Stimulated activated CD8-positive, alpha-beta memory T cell treated with anti-CD3 and anti-CD28 coated beads, Interleukin-15, amount 100 ng/mL, for 48 hours (primary cell): ENCODE results near the gene STPG4.
"Not testable (repeated sequence)": the region's sequence is repeated elsewhere in the genome, so short reads cannot be mapped to it uniquely, and the experiment has no call there.

Experiments
- DNase-seq, 2 donors: peaks; one replicate each; pipeline ENCODE4 v3.0.0-alpha.2; 2020; ENCODE audit warnings: low read depth in 2 of 2

The STPG4 gene

DNA sequence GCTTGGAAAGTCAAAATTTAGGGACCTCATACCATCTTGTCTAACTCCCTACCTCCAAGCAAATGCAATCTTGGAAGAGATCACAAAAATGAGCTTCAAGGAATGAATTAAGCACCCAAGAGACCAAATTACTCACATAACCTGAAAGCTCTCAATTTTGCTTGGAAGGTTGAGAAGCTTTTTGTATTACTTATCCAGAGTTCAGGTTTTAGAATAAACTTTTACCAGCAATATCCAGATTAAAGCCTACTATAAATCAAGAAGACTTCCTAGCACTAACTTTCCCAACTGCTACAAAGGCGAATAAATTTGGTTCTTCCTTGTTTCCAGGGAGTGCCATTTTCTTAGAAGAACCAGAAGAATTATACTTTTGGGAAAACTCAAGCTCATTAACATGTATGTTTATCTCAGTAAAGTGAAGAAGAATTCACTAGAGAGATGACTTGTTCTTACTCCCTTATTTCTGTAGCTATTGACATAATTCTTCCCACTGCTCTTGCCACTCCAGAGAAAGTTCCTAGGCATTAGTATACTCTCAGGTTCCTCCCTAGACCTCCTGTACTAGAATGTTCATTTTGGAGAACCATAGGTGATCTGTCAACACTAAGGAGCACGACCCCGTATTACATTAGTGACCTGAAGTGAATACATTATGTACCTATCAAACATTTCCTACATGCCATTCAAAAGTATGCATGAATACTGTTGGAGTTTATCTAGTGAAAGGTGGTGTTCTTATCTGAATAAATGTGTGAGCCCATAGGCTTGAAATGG is 18.0 kb upstream of the STPG4 start:
- DNase-seq = no peak

GRCh38 chr2:47172156-47172921 is 17.2 kb upstream of the STPG4 start:
- DNase-seq = no peak

DNA sequence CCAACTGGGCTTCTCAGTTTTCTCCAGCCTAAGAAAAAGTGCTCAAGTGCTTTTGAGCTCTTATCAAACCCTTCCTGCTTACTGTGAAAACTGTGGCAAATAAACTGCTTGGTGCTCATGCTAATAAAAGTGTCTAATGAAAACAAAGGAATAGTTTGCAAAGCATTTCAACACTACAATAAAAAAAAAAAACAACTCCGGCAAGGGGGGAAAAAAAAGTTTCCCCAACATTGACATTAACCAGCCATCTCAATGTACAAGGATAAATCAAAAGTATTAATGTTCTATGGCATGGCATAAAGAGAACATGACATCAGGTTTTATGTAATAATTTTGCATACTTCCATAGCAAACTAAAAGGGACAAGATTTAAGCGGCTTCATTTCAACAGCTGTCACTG is 14.7 kb upstream of the STPG4 start:
- no peak for DNase-seq

DNA sequence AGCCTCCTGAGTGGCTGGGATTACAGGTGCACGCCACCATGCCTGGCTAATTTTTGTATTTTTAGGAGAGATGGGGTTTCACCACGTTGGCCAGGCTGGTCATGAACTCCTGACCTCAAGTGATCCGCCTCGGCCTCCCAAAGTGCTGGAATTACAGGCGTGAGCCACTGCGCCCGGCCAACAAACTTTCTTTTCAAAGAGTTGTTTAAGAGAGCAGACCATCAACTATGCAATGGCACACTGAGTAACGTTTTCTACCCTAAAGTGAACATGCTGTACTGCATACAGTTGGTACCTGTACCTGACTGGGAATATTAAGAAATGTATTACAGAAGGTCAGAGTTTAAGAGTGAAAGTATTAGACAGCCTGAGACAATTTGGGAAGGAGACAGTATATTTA is 13.8 kb upstream of the STPG4 start:
- not testable (repeated sequence) for DNase-seq

DNA sequence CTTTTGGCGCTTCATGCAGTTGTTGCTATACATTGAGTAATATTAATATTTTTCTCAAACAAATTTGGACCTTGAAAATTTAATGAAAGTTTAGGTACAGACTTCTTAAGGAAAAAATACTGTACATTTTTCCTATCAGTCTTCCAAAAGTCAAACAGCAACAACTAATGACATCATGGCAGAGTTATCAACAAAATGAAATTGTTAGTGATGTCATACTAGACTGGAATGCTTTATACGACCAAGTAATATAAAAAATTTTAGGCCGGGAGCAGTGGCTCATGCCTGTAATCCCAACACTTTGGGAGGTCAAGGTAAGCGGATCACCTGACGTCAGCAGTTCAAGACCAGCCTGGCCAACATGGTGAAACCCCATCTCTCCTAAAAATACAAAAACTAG is 12.0 kb upstream of the STPG4 start:
- no peak for DNase-seq

DNA sequence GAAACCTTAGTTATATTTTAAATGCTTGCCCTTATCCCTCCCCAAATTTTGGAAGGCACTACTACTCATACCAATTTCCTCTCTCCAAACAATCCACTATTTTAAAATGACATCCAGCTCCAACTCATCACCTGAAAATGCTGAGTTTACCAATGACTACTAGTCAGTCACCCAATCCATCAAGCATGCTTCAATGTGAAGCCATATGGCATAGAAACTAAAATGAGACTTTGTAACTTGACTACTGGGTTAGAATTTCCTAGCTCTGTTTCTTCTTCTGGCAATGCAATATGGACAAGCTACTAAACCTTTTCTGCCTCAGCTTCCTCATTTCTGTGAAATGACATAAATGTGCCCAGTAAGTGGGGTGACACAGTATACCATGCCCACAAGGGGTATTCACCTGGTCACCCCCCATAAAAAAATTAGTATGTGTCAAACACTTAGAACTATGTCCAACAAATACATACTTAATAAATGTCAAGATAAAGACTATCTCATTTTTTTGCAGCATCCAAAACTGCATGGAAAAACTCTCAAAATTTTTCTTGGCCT is 10.0 kb upstream of the STPG4 start:
- DNase-seq = no peak

- DNase-seq = no peak
These were observed 7.7 kb upstream of the STPG4 start for GRCh38 chr2:47162780-47163179.

GRCh38 chr2:47161475-47161874 is 6.4 kb upstream of the STPG4 start:
- DNase-seq = no peak

DNA sequence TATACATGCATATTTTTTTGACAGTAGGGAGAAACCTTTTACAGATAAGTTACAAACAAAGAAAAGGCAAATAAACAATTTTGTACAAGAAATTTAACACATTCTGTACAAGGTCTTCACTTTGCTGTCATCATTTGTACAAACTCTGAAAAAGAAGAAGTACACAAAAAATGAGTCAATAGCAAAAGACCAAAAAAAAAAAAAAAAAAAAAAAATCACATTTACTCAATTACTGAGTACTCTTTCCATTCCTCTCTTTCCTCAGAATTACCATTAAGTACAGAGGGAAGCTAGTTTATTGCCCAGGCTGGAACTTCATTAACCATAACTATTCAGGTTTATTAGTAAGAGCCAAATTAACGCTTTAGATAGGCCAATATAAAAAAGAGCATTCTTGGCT is 5.6 kb upstream of the STPG4 start:
- DNase-seq = no peak

GRCh38 chr2:47160211-47160610 is 5.1 kb upstream of the STPG4 start:
- no peak for DNase-seq

- no peak for DNase-seq
These were observed 4.5 kb upstream of the STPG4 start for GRCh38 chr2:47159627-47160026.

DNA sequence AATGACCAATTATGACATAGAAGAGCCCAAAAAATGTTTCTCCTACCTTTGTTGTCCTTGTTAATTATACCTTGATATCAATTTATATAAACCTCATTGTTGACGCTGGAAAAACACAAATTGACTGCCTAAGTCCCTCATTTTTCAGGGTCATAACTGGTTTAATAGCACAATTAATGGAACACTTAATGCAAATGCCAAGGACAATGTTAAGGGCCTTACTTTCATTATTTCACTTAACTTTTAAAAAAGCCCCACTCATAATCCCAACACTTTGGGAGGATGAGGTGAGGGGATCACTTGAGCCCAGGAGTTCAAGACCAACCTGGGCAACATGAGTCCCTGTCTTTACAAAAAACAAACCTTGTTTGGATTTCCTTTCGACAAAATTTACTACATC is 3.5 kb upstream of the STPG4 start:
- no peak for DNase-seq

GRCh38 chr2:47152803-47153202 is 2.3 kb downstream of the STPG4 start:
- DNase-seq = no peak

DNA sequence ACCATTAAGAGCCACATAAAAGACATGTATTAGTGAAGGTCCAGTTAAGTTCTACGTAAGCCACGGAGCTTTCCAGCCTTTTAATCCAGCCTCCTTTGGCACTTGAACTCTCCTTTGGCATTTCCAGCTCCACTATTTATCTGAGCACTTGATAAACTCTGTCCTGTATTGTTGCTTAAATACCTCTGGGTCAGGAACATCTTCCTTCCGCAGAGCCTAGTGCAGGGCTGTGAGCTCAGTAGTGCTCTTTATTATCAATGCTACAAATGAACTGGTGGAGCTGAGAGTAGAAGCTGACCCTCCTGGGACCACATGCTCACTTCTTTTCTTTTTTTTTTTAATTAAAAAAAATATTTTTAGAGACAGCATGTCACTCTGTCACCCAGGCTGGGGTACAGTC is 4.9 kb downstream of the STPG4 start:
- no peak for DNase-seq

DNA sequence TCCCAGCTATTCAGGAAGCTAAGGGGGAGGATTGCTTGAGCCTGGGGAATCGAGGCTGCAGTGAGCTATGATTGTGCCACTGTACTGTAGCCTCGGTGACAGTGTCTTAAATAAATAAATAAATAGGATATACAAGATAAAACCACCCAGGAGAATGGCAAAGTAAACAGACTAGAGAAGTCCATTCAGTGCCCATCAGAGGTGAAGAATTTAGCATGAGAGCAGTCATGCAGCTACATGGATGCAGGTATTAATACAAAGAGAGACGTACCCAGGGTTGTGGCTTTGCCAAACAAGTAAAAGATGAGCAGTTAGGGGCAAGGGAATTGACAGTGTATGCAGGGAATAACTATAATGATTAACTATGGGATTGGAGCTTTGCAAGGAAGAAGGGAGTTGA is 8.1 kb downstream of the STPG4 start:
- DNase-seq = no peak

DNA sequence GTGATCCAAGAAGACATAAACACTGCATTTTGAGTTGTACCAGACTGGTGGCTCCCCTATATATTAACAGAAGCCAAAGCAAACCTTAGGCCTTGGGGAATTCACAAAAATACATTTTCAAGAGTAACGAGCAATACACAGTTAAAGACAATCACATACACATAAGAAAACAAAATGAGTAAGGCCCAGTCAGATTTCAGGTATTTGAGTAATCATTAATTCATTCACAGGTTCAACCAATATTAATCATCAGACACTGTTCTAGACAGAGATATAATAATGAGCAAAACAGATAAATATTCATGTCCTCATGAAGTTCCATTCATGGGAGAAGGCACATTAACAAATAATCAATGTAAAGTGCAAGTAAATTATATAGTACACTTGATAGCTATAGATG is 9.6 kb downstream of the STPG4 start:
- DNase-seq = no peak

- no peak for DNase-seq
These were observed 13.6 kb downstream of the STPG4 start for GRCh38 chr2:47141520-47141919.

- no peak for DNase-seq
These were observed 20.6 kb downstream of the STPG4 start for GRCh38 chr2:47134386-47135090.

DNA sequence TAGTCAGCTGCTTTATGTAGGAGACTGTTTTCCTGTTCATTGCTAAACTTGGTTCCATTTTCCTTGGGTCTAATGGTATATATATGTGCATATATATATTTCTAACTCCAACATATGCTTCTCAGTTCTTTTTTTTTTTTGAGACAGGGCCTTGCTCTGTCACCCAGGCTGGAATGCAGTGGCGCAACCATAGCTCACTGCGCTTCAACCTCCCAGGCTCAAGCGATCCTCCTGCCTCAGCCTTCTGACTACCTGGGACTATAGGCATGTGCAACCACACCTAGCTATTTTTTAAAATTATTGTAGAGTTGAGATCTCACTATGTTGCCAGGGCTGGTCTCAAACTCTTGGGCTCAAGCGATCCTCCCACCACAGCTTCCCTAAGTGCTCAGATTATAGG is 22.1 kb downstream of the STPG4 start:
- DNase-seq = no peak

DNA sequence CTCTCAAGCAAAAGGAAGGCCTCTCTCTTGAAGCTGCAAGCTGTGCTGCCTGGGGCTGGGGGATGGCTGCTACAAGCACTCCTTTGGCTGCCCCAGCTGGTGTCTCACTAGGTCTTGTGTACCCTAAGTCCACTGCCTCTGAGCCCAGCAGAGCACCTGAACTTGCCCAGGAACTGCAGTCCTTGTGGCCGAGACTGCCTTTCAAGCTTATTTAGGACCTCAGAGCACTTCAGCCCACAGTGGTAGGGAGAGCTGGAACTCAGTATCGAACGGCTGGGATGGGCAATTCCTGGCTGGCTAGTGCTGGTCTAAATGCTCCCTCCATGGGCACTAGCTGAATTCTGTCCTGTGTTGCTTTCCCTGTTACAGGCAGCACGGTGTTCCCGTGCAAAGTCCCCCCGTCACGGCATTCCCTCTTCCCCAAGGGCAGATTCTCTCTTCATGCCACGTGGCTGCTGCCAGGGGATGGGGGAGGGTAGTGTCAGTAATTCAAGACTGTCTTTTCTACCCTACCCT is 25.9 kb downstream of the STPG4 start:
- DNase-seq = no peak

DNA sequence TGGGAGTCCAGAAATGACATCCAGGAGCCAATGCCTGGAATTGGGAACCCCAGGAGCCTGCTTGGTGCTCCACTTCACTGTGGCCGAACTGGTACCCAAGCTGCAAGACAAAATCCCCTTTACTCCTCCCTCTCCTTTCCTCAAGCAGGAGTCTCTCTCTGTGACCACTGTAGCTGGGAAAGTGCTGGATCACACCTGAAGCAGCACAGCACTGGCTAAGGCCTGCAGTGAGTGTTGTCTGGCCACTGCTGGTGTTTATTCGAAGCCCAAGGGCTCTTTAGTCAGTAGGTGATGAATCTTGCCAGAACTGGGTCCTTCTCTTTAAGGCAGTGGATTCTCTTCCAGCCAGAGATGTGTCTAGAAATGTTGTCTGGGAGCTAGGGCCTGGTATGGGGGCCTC is 26.4 kb downstream of the STPG4 start:
- no peak for DNase-seq

- DNase-seq = no peak
These were observed 27.1 kb downstream of the STPG4 start for GRCh38 chr2:47127862-47128543.
